Large intestine (tissue), 3 donors: ENCODE measurements around the gene ASXL2. TPM values are rescaled to one million over a fixed set of nuclear protein-coding genes. Genes with fewer than 3 reads are reported as not detected.
"Not testable (repeated sequence)": the region's sequence is repeated elsewhere in the genome, so short reads cannot be mapped to it uniquely, and the experiment has no call there.

Source experiments
- DNase-seq, 2 donors: peaks; one replicate each; pipeline versions ENCODE4 v3.0.0 to v3.0.0-alpha.2; 2013
- H3K27ac ChIP-seq: one replicate; pipeline ENCODE4 v1.5.1; 2013; ENCODE audit warnings: low read length
- H3K27me3 ChIP-seq: 2 replicates; pipeline ENCODE4 v1.6.1; 2013; ENCODE audit warnings: low read length; ENCODE audit not compliant: control insufficient read depth, insufficient read depth
- H3K36me3 ChIP-seq: 2 replicates; pipeline ENCODE4 v1.6.1; 2013; ENCODE audit warnings: low read length; ENCODE audit not compliant: control insufficient read depth, insufficient read depth
- H3K4me1 ChIP-seq: one replicate; pipeline ENCODE4 v1.6.1; 2013; ENCODE audit warnings: low read length; ENCODE audit not compliant: control insufficient read depth, insufficient read depth
- H3K4me3 ChIP-seq: one replicate; pipeline ENCODE4 v1.5.1; 2013; ENCODE audit warnings: low read length
- H3K9me3 ChIP-seq: one replicate; pipeline ENCODE4 v1.6.1; 2013; ENCODE audit warnings: mild to moderate bottlenecking, low read depth, low read length, moderate library complexity; ENCODE audit not compliant: control insufficient read depth
- WGBS: methylation state at CpG from one replicate; pipeline ENCODE4 v1.1.5; 2013; ENCODE audit warnings: low lambda C conversion rate; ENCODE audit not compliant: insufficient coverage; 5-methylcytosine and 5-hydroxymethylcytosine counted together
- polyA plus RNA-seq: library from polyadenylated mRNA; unstranded; fragments of 120-200 nt; gene quantifications from one replicate; pipeline ENCODE4 v1.2.1, GENCODE V29; 2013

Gene ASXL2
- polyA plus RNA-seq, 1 donor: 15.0 TPM

GRCh38 chr2:25833566-25833965, 44.7 kb downstream of the ASXL2 start:
- Histone ChIP-seq H3K4me3 (no peak overlapping the region), H3K4me1 (peaks cover 8% of the 10 kb centered on the region), H3K27ac (no peak overlapping the region), H3K36me3 (peaks cover 17% of the 10 kb centered on the region), H3K27me3 (no peaks in the 10 kb centered on the region), H3K9me3 (peaks cover 10% of the 10 kb centered on the region)
- DNase-seq: no peak
- 100% methylated on average over 1 of the region's 2 CpGs for WGBS

DNA sequence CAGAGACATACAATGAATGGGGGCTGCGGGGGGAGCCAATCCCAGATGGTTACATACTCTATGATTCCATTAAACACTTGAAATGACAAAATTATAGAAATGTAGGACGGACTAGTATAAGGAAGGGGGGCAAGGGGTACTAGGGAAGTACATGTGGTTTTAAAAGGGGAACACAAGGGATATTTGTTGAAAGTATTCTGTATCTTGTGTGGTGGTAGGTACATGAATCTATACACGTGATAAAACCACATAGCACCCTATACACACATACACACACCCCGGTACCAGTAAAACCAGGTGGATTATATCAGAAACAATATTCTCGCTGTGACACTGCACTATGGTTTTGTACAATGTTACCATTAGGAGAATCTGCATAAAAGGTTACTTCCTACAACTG, 45.4 kb downstream of the ASXL2 start:
- Histone ChIP-seq H3K4me3 (no peak overlapping the region), H3K27me3 (no peaks in the 10 kb centered on the region), H3K9me3 (peaks cover 10% of the 10 kb centered on the region), H3K36me3 (peaks cover 15% of the 10 kb centered on the region), H3K4me1 (peaks cover 8% of the 10 kb centered on the region), H3K27ac (no peak overlapping the region)
- no peak for DNase-seq
- 100% methylated on average over 1 of the region's 5 CpGs for WGBS

- peaks cover 8% of the 10 kb centered on the region for H3K4me1 ChIP-seq
- no peak for DNase-seq
- H3K36me3 ChIP-seq: peaks cover 14% of the 10 kb centered on the region
- no peak overlapping the region for H3K27ac ChIP-seq
- peaks cover 10% of the 10 kb centered on the region for H3K9me3 ChIP-seq
- WGBS: 100% methylated on average over 1 of the region's 3 CpGs
- H3K27me3 ChIP-seq: no peaks in the 10 kb centered on the region
- no peak overlapping the region for H3K4me3 ChIP-seq
These were observed 46.4 kb downstream of the ASXL2 start for GRCh38 chr2:25831746-25832449.

DNA sequence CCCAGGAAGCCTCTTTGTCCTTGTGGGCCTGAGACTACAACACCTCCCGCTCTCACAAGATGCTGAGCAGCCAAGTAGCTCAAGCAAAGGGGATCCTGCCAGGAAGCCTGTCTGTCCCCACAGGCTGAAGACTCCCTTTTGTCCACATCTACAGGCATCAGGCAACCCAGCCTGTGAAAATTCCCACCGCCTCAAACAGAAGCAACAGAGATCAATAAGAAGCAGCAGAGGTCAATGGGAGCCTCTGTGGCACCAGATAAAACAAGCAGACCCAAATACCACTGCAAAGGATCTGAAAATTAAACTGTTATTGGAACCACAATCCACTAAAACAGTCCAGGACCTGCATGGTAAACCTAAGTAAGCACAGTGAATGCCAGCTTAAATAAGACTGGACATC, 48.5 kb downstream of the ASXL2 start:
- WGBS: no CpG with 5 or more reads among the region's 2 CpGs
- Histone ChIP-seq H3K27me3 (no peaks in the 10 kb centered on the region), H3K36me3 (peaks cover 14% of the 10 kb centered on the region), H3K4me1 (peaks cover 8% of the 10 kb centered on the region), H3K27ac (no peak overlapping the region), H3K4me3 (no peak overlapping the region), H3K9me3 (peaks cover 10% of the 10 kb centered on the region)
- DNase-seq: no peak

DNA sequence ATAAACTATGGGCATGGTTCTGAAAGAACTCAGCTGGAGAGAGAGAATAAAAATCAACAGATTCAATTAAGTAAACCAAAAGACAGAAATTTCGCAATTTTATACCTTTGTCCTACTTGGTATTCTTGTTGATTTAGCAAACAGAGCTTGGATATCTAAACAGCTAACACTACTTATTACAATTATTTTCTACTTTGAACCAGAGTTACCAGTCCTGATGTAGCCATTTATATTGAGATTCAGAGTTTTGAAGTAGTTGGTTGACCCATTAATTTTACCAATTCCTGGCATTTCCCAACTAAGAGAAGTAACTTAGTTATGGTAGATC, 48.9 kb downstream of the ASXL2 start:
- H3K27ac ChIP-seq: no peak overlapping the region
- H3K27me3 ChIP-seq: no peaks in the 10 kb centered on the region
- DNase-seq: peak in 1 of 2 donors; percentile 4
- peaks cover 12% of the 10 kb centered on the region for H3K36me3 ChIP-seq
- H3K4me1 ChIP-seq: peaks cover 8% of the 10 kb centered on the region
- WGBS: no CpG with 5 or more reads among the region's 1 CpG
- peaks cover 10% of the 10 kb centered on the region for H3K9me3 ChIP-seq
- no peak overlapping the region for H3K4me3 ChIP-seq

GRCh38 chr2:25828532-25829376, 49.5 kb downstream of the ASXL2 start:
- H3K27ac ChIP-seq, H3K4me3 ChIP-seq, H3K4me1 ChIP-seq, H3K27me3 ChIP-seq: not testable (repeated sequence)
- H3K9me3 ChIP-seq: peaks cover 10% of the 10 kb centered on the region
- peak in 1 of 2 donors; percentile 11 for DNase-seq
- no CpG with 5 or more reads among the region's 7 CpGs for WGBS
- peaks cover 12% of the 10 kb centered on the region for H3K36me3 ChIP-seq

DNA sequence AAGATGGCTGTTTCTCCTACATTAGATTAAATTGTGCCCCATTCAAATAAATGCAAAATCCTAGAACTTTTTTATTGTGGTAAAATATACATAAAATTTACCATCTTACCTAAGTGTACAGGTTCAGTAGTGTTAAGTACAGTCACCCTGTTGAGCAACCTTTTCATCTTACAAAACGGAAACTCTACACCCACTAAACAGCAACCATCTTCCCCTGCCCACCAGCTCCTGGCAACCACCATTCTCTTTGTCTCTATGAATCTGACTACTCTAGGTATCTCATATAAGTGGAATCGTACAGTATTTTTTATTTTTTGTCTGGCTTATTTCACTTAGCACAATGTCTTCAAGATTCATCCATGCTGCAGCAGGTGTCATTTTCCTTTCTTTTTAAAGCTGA, 53.0 kb downstream of the ASXL2 start:
- H3K4me1 ChIP-seq: peaks cover 8% of the 10 kb centered on the region
- no peaks in the 10 kb centered on the region for H3K9me3 ChIP-seq
- no peaks in the 10 kb centered on the region for H3K36me3 ChIP-seq
- no peak for DNase-seq
- no CpG with 5 or more reads among the region's 2 CpGs for WGBS
- H3K27ac ChIP-seq: no peak overlapping the region
- no peaks in the 10 kb centered on the region for H3K27me3 ChIP-seq
- H3K4me3 ChIP-seq: no peak overlapping the region

DNA sequence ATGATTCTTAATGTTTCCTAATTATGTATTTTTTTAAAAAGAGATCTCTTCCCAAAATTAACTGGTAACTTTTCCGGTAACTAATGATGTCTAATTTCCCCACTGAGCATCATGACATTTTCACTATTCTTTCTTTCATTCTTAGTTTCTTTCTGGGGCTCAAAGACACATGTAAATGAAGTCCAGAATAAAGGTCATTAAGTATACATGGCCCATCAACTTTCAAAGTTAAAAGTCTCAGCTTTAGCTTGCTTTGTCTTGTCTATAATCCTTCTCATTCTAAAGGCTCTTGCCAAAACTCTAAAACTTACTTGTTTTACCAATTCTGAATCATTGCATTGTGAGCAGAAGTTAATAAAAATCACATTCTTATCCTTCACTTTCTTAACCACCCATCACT, 53.6 kb downstream of the ASXL2 start:
- Histone ChIP-seq H3K9me3 (no peaks in the 10 kb centered on the region), H3K27ac (no peak overlapping the region), H3K4me3 (no peak overlapping the region), H3K27me3 (no peaks in the 10 kb centered on the region), H3K4me1 (peaks cover 7% of the 10 kb centered on the region), H3K36me3 (no peaks in the 10 kb centered on the region)
- DNase-seq: no peak
- 80% methylated on average over 1 of the region's 1 CpG for WGBS

DNA sequence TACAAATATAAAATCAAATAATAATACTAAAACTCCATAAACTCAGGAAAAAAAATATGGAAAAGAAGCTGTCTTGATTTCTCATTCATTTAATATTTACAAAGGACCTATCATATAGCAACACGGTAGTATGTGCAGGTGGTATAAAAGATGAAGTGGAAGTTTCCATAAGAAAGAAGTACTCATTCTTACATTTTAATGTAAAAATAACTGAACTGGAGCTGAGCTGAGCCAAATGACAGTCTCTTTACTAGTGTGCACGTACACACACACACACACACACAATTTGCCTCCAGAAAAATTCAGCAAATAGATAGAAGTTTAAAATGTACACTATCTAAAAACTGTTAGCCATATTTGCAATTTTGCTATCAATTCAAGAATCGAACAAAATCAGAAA, 54.1 kb downstream of the ASXL2 start:
- no peaks in the 10 kb centered on the region for H3K27me3 ChIP-seq

DNA sequence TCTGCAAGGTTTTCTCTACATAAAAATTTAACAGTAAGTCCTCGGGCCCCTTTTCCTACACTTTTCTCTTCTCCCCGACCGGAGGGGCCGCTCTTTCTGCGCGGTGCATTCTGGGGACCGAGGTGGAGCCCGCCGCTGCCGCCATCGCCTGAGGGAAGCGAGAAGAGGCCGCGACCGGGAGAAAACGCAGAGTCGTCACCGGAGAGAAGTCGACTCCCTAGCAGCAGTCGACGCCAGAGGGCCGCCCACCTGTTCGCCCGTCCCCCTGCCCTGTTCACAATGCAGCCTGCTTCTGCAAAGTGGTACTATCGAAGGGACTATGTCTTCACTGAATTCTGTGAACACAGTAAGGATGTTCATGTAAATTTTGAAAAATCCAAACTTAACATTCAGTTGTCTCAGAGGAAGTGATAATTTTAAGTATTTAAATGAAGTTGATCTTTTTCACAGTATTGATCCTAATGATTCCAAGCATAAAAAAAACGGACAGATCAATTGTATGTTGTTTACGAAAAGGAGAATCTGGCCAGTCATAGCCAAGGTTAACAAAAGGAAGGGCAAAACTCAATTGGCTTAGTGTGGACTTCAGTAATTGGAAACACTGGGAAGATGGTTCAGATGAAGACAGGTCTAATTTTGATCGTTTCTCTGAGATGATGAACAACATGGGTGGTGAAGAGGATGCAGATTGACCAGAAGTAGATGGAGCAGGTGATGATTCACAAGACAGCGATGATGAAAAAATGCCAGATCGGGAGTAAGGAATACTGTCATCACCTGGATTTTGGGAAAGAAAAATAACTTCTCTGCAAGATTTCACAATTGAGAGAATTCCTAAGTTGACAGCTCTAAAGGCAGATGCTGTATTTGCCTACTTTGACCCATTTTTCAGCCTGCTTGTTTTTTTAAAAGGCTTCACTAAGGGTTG, 55.8 kb downstream of the ASXL2 start:
- H3K4me3 ChIP-seq: peak overlapping the region; percentile 44
- no peaks in the 10 kb centered on the region for H3K36me3 ChIP-seq
- peak; percentile 12 to 56 for DNase-seq
- H3K9me3 ChIP-seq: no peaks in the 10 kb centered on the region
- no peaks in the 10 kb centered on the region for H3K4me1 ChIP-seq
- no peak overlapping the region for H3K27ac ChIP-seq
- H3K27me3 ChIP-seq: no peaks in the 10 kb centered on the region
- 80% methylated on average over 3 of the region's 30 CpGs for WGBS

More for the DNA sequence above, 54.1 kb downstream of the ASXL2 start:
- DNase-seq: no peak
- WGBS: 100% methylated on average over 1 of the region's 3 CpGs
- Histone ChIP-seq H3K36me3 (no peaks in the 10 kb centered on the region), H3K4me1 (peaks cover 5% of the 10 kb centered on the region), H3K27ac (no peak overlapping the region), H3K4me3 (no peak overlapping the region), H3K9me3 (no peaks in the 10 kb centered on the region)
